ENCODE data around the gene ZBTB20.

- no peak for TF ChIP-seq CTCF (IDR thresholded peaks at IDR 0.05)
- TF ChIP-seq POLR2A (IDR thresholded peaks at IDR 0.05): no peak
Observed at GRCh38 chr3:114380233-114380651, 766.8 kb downstream of the ZBTB20 start.
